Endothelial cell of umbilical vein (primary cell): ENCODE measurements around the gene ACMSD. TPM values are rescaled to one million over a fixed set of nuclear protein-coding genes. Genes with fewer than 3 reads are reported as not detected.
"Not testable (repeated sequence)": the region's sequence is repeated elsewhere in the genome, so short reads cannot be mapped to it uniquely, and the experiment has no call there.

Experiments
- BruUV-seq: library from RNA; stranded (reverse); fragments of 400-500 nt; replicated peaks from 2 replicates; lab custom pipeline; 2021; lab: Mats Ljungman, UMichigan
- CTCF ChIA-PET: fragments of 300-600, 350-600 bp; sonication (Branson Sonifier 250); formaldehyde crosslinking; loops from one replicate; lab custom pipeline; 2021; ENCODE audit warnings: antibody characterized with exemption, inconsistent platforms; lab: Charles Lee
- POLR2A ChIA-PET: fragments of 300-600, 350-600 bp; sonication (Branson Sonifier 250); formaldehyde crosslinking; loops from one replicate; lab custom pipeline; 2021; ENCODE audit warnings: antibody characterized with exemption, inconsistent platforms; lab: Charles Lee
- DNase-seq: peaks from one replicate; pipeline ENCODE4 v3.0.0-alpha.2; 2011; ENCODE audit warnings: low read depth, low spot score
- FAIRE-seq: peaks from 2 replicates; lab custom pipeline; 2011; peaks lifted over from hg19 to GRCh38; lab: Jason Lieb, UNC
- H2AFZ ChIP-seq: 2 replicates; pipeline ENCODE4 v1.6.0; 2012; ENCODE audit warnings: low read depth, low read length, control low read depth, inconsistent platforms
- H3K27ac ChIP-seq: 2 replicates; pipeline ENCODE4 v1.5.1; 2011; ENCODE audit warnings: low read depth, mild to moderate bottlenecking, control low read depth, low read length, moderate library complexity; ENCODE audit not compliant: insufficient read depth
- H3K27me3 ChIP-seq, 2 experiments: 2 replicates each; pipeline versions ENCODE4 v1.6.0 to v1.6.1; 2011; ENCODE audit warnings: low read length in 2 of 2, mixed read lengths in 1 of 2; ENCODE audit not compliant: control insufficient read depth in 2 of 2, insufficient read depth in 2 of 2
- H3K36me3 ChIP-seq, 2 experiments: 2 replicates in 1 of 2; 3 replicates in 1 of 2; pipeline ENCODE4 v1.5.1; 2011; ENCODE audit warnings: low read length in 2 of 2, mild to moderate bottlenecking in 1 of 2, moderate library complexity in 1 of 2; ENCODE audit not compliant: control insufficient read depth in 2 of 2, insufficient read depth in 2 of 2; ENCODE audit errors: extremely low read depth in 1 of 2
- H3K4me1 ChIP-seq: 3 replicates; pipeline ENCODE4 v1.5.1; 2011; ENCODE audit warnings: mild to moderate bottlenecking, low read length; ENCODE audit not compliant: control insufficient read depth, insufficient read depth; ENCODE audit errors: extremely low read depth
- H3K4me2 ChIP-seq: 2 replicates; pipeline ENCODE4 v1.6.1; 2011; ENCODE audit warnings: low read length, control low read depth, mixed read lengths; ENCODE audit not compliant: insufficient read depth
- H3K4me3 ChIP-seq, 3 experiments: fragments of 200-600 bp in 1 of 3; sonication (generic), shearing (Covaris generic) in 1 of 3; replicated peaks in 1 of 3; 2 replicates each; pipeline ENCODE4 v1.5.1; 2011 to 2016; ENCODE audit warnings: control low read depth in 3 of 3, low read length in 3 of 3, mild to moderate bottlenecking in 2 of 3, inconsistent platforms in 1 of 3, low read depth in 1 of 3, moderate library complexity in 1 of 3; ENCODE audit not compliant: insufficient read depth in 1 of 3
- H3K79me2 ChIP-seq: 2 replicates; pipeline ENCODE4 v1.6.0; 2012; ENCODE audit warnings: low read length, inconsistent platforms; ENCODE audit not compliant: control insufficient read depth, insufficient read depth
- H3K9ac ChIP-seq: replicated peaks from 2 replicates; pipeline ENCODE3; 2011; ENCODE audit warnings: low read length, control low read depth; ENCODE audit not compliant: insufficient read depth; ENCODE audit errors: extremely low read depth
- H3K9me1 ChIP-seq: replicated peaks from 3 replicates; pipeline ENCODE4 v1.6.0; 2011; ENCODE audit warnings: mild to moderate bottlenecking, low read length; ENCODE audit not compliant: control insufficient read depth, insufficient read depth; ENCODE audit errors: extremely low read depth
- H3K9me3 ChIP-seq: replicated peaks from 2 replicates; pipeline ENCODE4 v1.5.1; 2012; ENCODE audit warnings: low read length, inconsistent platforms; ENCODE audit not compliant: control insufficient read depth, insufficient read depth
- H4K20me1 ChIP-seq: replicated peaks from 2 replicates; pipeline ENCODE3; 2011; ENCODE audit warnings: mild to moderate bottlenecking, low read length; ENCODE audit not compliant: control insufficient read depth, insufficient read depth; ENCODE audit errors: extremely low read depth
- EZH2 ChIP-seq: IDR thresholded peaks from 2 replicates; pipeline ENCODE4 v1.6.1; 2012; ENCODE audit warnings: borderline replicate concordance, low read depth, mild to moderate bottlenecking, moderate library complexity, low read length, inconsistent platforms; ENCODE audit not compliant: severe bottlenecking
- FOS ChIP-seq: IDR thresholded peaks from 2 replicates; pipeline ENCODE4 v1.6.1; 2011; ENCODE audit warnings: mild to moderate bottlenecking, low read length, moderate library complexity, borderline replicate concordance; ENCODE audit not compliant: insufficient read depth
- GATA2 ChIP-seq: IDR thresholded peaks from 2 replicates; pipeline ENCODE4 v1.7.0; 2011; ENCODE audit warnings: low read depth, mild to moderate bottlenecking, moderate library complexity, mixed read lengths, low read length; ENCODE audit not compliant: insufficient read length, insufficient read depth
- JUN ChIP-seq: IDR thresholded peaks from 2 replicates; pipeline ENCODE4 v1.6.1; 2011; ENCODE audit warnings: borderline replicate concordance, low read depth; ENCODE audit not compliant: insufficient read length, insufficient read depth
- MAX ChIP-seq: IDR thresholded peaks from 2 replicates; pipeline ENCODE4 v1.6.1; 2011; ENCODE audit not compliant: insufficient read depth, insufficient read length
- POLR2AphosphoS5 ChIP-seq: IDR thresholded peaks from 2 replicates; pipeline ENCODE4 v1.6.1; 2012; ENCODE audit warnings: low read depth, mild to moderate bottlenecking, control low read depth, low read length, moderate library complexity; ENCODE audit not compliant: insufficient read depth
- dilution Hi-C: fragments of 300-500 bp; cut with MboI; formaldehyde crosslinking; loops from one replicate; pipeline ENCODE4 v1.15.0; 2019; ENCODE audit warnings: low sequenced_read_pairs; ENCODE audit not compliant: extremely low pct_ligation_motif_present
- intact Hi-C: fragments of 100-400 bp; cut with micrococcal nuclease; formaldehyde crosslinking; loops from one replicate; pipeline ENCODE4 v1.10.0; 2022
- polyA plus RNA-seq, 4 experiments: library from polyadenylated mRNA; depleted of rRNA in 3 of 4; stranded (reverse) in 3 of 4; unstranded in 1 of 4; fragments of >200 nt; gene quantifications; 2 replicates each; pipeline versions ENCODE4 v1.2.1 to v1.2.3, GENCODE V29; 2011 to 2012; ENCODE audit warnings: missing spikeins in 1 of 4
- total RNA-seq: library from RNA; stranded (reverse); gene quantifications from 2 replicates; pipeline ENCODE4 v1.2.3, GENCODE V29; 2021
- TF ChIP-seq, protein P1 (sequence below), 2 donors: IDR thresholded peaks; 1 replicate in 1 of 2; 2 replicates in 1 of 2; pipeline ENCODE4 v1.5.1; 2011; ENCODE audit warnings: low read length in 2 of 2, mild to moderate bottlenecking in 2 of 2, moderate library complexity in 2 of 2, control low read depth in 1 of 2, inconsistent platforms in 1 of 2, low read depth in 1 of 2; ENCODE audit not compliant: insufficient read depth in 1 of 2; ENCODE audit errors: extremely low read depth in 1 of 2

ACMSD gene
- total and polyA plus RNA-seq, 2 donors (not counting 3 experiments of a cell fraction or from before 2014, with no cell fraction given): not detected

DNA sequence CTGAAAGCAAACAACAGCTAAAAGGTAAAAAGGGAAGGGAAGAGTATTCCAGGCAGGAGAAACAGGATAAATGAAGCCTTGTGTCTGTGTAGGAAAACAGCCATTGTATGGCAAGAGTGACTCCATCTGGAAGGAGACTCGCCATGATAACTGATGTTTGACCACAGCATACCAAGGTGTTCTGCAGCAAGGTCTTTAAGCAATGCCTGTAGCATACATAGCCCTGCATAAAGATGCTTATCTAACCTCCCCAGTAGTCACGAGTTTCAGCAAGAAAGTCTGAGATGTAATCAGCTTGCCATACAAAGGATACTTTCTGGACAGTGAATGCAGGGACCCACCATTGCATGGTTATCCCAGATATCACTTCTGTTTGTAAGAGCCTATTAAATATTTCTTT, 68.3 kb downstream of the ACMSD start:
- no TSS peak for BruUV-seq
- Histone ChIP-seq H3K36me3 (no peaks in the 10 kb centered on the region), H3K4me2 (no peak overlapping the region), H3K27me3 (peaks cover 0 to 4% of the 10 kb centered on the region in 2 experiments), H3K9me3 (no peaks in the 10 kb centered on the region), H3K4me3 (no peak overlapping the region), H3K4me1 (no peaks in the 10 kb centered on the region), H3K79me2 (no peaks in the 10 kb centered on the region), H4K20me1 (no peaks in the 10 kb centered on the region), H2AFZ (no peak overlapping the region), H3K9me1 (no peaks in the 10 kb centered on the region), H3K9ac (no peak overlapping the region), H3K27ac (no peak overlapping the region)
- DNase-seq (no peak), FAIRE-seq (no peak)
- dilution Hi-C loops (no loop called here), intact Hi-C loops (no loop called here)
- CTCF ChIA-PET: interaction anchor here (1.0 to 1.3 kb wide), 3 partner anchors 8 to 456 kb away, joined by 3 to 6 read pairs (median 4); no protein-coding TSS in a partner anchor
- TF ChIP-seq, protein P1, sequence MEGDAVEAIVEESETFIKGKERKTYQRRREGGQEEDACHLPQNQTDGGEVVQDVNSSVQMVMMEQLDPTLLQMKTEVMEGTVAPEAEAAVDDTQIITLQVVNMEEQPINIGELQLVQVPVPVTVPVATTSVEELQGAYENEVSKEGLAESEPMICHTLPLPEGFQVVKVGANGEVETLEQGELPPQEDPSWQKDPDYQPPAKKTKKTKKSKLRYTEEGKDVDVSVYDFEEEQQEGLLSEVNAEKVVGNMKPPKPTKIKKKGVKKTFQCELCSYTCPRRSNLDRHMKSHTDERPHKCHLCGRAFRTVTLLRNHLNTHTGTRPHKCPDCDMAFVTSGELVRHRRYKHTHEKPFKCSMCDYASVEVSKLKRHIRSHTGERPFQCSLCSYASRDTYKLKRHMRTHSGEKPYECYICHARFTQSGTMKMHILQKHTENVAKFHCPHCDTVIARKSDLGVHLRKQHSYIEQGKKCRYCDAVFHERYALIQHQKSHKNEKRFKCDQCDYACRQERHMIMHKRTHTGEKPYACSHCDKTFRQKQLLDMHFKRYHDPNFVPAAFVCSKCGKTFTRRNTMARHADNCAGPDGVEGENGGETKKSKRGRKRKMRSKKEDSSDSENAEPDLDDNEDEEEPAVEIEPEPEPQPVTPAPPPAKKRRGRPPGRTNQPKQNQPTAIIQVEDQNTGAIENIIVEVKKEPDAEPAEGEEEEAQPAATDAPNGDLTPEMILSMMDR (IDR thresholded peaks at IDR 0.05; ENCODE audit: extremely low read depth in 1 of 2, insufficient read depth in 1 of 2, low read depth in 1 of 2, low read length in 2 of 2): no peak
- no peak for TF ChIP-seq FOS
- no peak for TF ChIP-seq JUN
- TF ChIP-seq POLR2AphosphoS5: no peak
- no peak for TF ChIP-seq GATA2
- no peak for TF ChIP-seq MAX
- no peak for TF ChIP-seq EZH2
- POLR2A ChIA-PET: no interaction called here

DNA sequence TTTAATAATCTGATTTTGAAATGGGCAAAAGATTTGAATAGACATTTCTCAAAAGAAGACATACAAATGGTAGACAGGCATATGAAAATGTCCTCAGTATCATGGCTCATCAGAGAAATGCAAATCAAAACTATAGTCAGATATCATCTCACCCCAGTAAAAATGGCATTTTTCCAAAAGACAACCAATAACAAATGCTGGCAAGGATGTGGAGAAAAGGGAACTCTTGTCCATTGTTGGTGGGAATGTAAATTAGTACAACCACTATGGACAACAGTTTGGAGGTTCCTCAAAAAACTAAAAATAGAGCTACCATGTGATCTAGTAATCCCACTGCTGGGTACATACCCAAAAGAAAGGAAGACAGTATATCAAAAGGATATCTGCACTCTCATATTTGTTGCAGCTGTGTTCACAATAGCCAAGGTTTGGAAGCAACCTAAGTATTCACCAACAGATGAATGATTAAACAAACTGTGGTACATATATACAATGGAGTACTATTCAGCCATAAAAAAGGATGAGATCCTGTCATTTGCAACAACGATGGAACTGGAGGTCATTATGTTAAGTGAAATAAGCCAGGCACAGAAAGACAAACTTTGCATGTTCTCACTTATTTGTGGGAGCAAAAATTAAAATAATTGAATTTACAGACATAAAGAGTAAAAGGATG, 69.2 kb downstream of the ACMSD start:
- H3K4me2 ChIP-seq, H3K4me1 ChIP-seq, H2AFZ ChIP-seq, CTCF ChIA-PET, dilution Hi-C loops, H4K20me1 ChIP-seq, H3K36me3 ChIP-seq, H3K79me2 ChIP-seq, H3K27me3 ChIP-seq, intact Hi-C loops, H3K9me3 ChIP-seq, H3K4me3 ChIP-seq, POLR2A ChIA-PET, H3K27ac ChIP-seq, H3K9me1 ChIP-seq, FAIRE-seq, DNase-seq, H3K9ac ChIP-seq, BruUV-seq: not testable (repeated sequence)
